Activated T-cell treated with anti-CD3 and anti-CD28 coated beads, Interleukin-2, amount 50 U/mL, for 48 hours (primary cell): ENCODE results near the gene RASEF.

Source experiments
- DNase-seq, 2 experiments: peaks; one replicate each; pipeline ENCODE4 v3.0.0-alpha.2; 2020

Gene RASEF

DNA sequence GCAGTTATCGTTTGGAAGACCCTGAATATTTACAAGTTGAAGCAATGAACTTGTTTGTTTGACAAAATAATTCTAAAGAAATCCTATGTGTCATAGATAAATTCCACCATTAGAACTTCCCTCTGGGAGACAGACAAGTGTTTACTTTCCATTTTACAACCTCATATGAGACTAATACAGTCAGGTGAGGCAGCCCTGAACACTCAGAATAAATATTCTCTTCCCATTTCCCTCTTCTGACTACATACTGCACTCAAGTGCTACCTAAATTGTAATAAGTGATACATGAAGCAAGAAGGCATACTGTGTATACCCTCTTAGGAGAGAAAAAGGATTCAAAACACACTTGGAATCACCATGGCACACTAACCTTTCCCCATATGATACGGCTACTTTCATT is 6.8 kb downstream of the RASEF start:
- no peak for DNase-seq

- no peak for DNase-seq
Observed at GRCh38 chr9:83047839-83048775, 14.8 kb downstream of the RASEF start.

GRCh38 chr9:83043597-83043996 is 19.3 kb downstream of the RASEF start:
- no peak for DNase-seq

DNA sequence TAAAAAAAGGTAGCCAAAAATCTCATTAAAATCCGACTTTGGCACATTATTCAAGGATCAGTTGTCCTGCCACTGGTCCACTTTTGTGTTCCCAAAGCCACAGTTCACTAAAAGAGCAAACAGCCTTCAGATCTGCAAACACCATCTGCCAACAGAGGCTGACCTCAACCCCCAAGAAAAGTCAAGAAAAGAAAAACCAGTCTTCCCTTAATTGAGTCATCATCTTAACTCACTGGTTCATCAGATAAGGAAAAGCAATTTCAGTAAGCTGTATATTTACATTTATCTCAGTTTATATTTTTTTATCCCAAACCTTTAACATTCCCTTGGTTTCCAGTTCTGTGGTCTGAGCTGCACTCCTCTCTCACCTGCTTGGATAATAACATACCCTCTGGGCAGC is 21.2 kb downstream of the RASEF start:
- DNase-seq, result no peak

DNA sequence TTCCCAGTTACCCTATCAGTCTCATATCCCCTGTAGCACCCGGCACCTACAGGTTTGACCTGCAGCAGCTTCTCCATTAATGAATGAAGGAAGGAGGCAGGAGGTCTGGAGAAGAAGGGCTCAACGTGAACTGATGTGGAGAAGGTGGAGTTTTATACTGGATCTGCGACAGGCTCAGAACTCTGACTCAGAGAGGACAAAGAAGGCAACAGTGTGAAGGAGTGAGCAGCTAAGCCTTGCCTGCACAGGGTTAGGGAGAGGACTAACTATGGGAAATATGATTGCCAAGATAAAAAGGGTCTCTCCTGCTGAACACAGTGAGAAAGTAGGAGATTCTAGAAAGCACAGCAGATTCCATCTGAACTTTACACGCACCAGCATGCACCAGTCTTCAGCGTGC is 23.6 kb downstream of the RASEF start:
- DNase-seq, result no peak

- no peak for DNase-seq
Observed at GRCh38 chr9:83036043-83036442, 26.9 kb downstream of the RASEF start.

GRCh38 chr9:83035143-83035542 is 27.8 kb downstream of the RASEF start:
- DNase-seq, result no peak

DNA sequence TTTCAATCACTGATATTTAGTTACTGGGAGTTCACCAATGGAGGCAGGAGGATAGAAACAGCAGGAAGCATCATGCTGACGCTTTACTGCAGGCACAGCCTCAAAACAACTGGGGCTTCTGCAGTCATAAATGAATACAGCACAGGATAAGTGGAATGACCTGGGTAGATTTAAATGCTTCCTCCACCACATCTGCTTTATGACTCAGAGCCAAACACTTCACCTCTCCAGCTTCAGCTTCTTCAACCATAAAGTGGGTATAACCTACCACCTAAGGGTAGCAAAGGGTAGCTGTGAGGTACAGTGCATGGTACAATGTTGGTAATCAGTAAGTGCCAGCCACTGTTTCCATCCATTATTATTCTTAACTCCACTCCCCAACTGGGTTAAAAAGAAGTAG is 28.4 kb downstream of the RASEF start:
- DNase-seq, result no peak

DNA sequence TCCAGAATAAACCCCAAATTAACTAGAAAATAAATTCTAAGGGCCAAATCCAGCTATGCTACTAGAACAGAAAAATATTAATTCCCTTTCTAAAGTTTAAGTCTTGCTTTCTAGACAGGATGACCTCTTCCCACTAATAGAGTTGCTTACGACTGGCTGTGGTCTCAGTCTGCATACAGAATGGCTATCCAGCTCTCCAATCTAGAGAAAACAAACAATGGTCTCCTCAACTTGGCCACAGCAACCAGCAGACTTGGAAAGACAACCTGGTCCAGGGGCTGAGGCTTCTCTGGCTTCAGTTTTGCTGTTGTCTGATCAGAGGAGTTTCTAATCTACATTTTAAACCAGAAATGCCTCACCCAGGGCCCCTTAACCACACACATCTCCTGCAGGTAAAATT is 28.9 kb downstream of the RASEF start:
- DNase-seq, result no peak

- DNase-seq, result no peak
Observed at GRCh38 chr9:83032065-83032625, 30.8 kb downstream of the RASEF start.

DNA sequence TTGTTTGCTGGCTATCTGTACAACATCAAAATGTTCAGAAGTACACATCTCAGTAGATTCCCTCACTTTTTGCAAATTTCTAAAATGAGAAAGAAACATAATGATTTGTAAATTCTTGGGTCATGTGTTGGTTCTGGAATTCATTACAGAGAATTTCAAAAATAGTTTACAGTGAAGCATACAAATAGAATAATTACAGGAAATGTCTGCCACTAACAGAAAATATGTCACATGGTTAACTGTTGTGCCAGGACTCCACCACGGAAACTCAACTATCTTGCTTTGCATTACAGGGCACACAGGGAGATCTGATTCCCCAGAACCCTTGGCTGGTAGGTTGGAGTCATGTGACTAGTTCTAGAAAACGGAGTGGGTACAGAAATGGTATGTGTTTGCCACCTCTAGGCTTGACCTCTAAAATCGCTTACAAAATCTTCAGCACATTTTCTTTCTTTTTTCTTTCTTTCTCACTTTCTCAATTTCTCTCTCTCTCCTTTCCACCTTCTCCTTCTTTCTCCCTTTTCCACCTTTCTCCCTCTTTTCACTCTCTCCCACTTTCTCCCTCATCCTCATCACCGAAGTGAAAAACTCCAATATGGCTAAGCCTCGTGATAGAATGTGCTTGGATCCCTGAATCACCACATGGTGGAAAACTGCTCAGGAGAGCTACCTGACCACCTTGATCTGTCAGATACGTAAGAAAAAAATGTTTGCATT is 32.4 kb downstream of the RASEF start:
- no peak for DNase-seq

GRCh38 chr9:83029531-83030137 is 33.3 kb downstream of the RASEF start:
- DNase-seq, result no peak

GRCh38 chr9:83027153-83027891 is 35.6 kb downstream of the RASEF start:
- no peak for DNase-seq

- no peak for DNase-seq
Observed at GRCh38 chr9:83024506-83025125, 38.3 kb downstream of the RASEF start.

GRCh38 chr9:83023151-83023550 is 39.8 kb downstream of the RASEF start:
- DNase-seq, result no peak

- DNase-seq, result no peak
Observed at GRCh38 chr9:83020864-83021263, 42.1 kb downstream of the RASEF start.

- DNase-seq, result no peak
Observed at GRCh38 chr9:83020327-83020726, 42.6 kb downstream of the RASEF start.

DNA sequence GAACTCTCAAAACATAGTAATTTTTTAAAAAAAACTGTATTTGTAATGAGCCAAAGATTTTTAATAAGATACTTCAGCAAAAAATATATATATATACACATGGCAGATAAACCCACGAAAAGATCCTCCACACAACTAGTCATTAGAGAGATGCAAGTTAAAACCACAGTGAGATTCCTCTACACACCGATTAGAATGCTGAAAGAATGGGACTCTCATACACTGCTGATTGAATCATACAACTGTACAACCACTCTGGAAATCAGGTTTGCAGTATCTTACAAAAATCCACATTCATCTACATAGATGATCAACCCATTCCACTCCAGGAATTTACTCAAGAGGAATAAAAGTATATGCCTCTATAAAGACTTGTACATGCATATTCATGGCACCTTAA is 43.7 kb downstream of the RASEF start:
- DNase-seq, result no peak

DNA sequence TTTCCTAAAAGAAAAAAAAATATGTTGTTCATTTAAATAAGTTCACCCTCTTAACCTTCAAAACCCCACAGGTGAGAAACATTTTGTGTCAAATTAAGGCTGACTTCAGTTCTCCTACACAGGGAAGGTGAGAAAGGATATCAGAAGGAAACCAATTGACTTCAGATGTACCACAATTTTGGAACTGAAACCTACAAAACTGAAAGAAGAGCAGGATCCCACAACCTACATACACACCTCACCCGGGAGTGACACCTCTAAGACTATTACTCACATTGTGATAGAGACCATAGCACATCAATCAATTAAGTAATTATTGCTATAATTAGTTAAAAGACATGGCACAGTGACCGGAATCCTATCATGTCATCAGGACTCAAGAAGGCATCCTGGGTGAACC is 47.0 kb downstream of the RASEF start:
- no peak for DNase-seq

- DNase-seq, result no peak
Observed at GRCh38 chr9:83013867-83014605, 48.9 kb downstream of the RASEF start.
